HUES64 (cell line): Measurements from ENCODE around the gene TMCO4. TPM values are rescaled to one million over a fixed set of nuclear protein-coding genes. Genes with fewer than 3 reads are reported as not detected.
"Not testable (repeated sequence)": the region's sequence is repeated elsewhere in the genome, so short reads cannot be mapped to it uniquely, and the experiment has no call there.

ENCODE experiments used
- H3K27ac ChIP-seq: 2 replicates; pipeline ENCODE4 v1.7.0; 2013; ENCODE audit warnings: low read depth, low read length, inconsistent platforms
- H3K27me3 ChIP-seq: 2 replicates; pipeline ENCODE4 v1.6.1; 2013; ENCODE audit warnings: mild to moderate bottlenecking, low read length; ENCODE audit not compliant: insufficient read depth
- H3K36me3 ChIP-seq: 2 replicates; pipeline ENCODE4 v1.6.1; 2013; ENCODE audit warnings: mild to moderate bottlenecking, low read length; ENCODE audit not compliant: insufficient read depth
- H3K4me1 ChIP-seq: 2 replicates; pipeline ENCODE4 v1.6.1; 2013; ENCODE audit warnings: mild to moderate bottlenecking, low read length, moderate library complexity; ENCODE audit not compliant: insufficient read depth
- H3K4me3 ChIP-seq: 2 replicates; pipeline ENCODE4 v1.5.1; 2013; ENCODE audit warnings: mild to moderate bottlenecking, low read length, moderate library complexity
- H3K9ac ChIP-seq: 2 replicates; pipeline ENCODE4 v1.6.1; 2013; ENCODE audit warnings: mild to moderate bottlenecking, low read depth, low read length
- H3K9me3 ChIP-seq: 2 replicates; pipeline ENCODE4 v1.6.1; 2013; ENCODE audit warnings: low read depth, low read length; ENCODE audit not compliant: insufficient read depth
- WGBS: fragments of 150-250, 120-280 bp; methylation state at CpG from one replicate; pipeline ENCODE4 v1.1.7; 2013; ENCODE audit warnings: missing lambda C conversion rate; 5-methylcytosine and 5-hydroxymethylcytosine counted together
- polyA plus RNA-seq, 2 experiments: library from polyadenylated mRNA; stranded (reverse); fragments of 50-300 nt; gene quantifications; one replicate each; pipeline ENCODE4 v1.2.3, GENCODE V29; 2013

TMCO4 gene
- 2.0 TPM for polyA plus RNA-seq (2013, experiment 1 of 2)
- 1.3 TPM for polyA plus RNA-seq (2013, experiment 2 of 2)

- 8% methylated on average over 70 of the region's 70 CpGs for WGBS
- Histone ChIP-seq H3K9me3 (no peaks in the 10 kb centered on the region), H3K4me3 (peak within 1 kb of the TSS; percentile 52), H3K9ac (peak within 1 kb of the TSS; percentile 14), H3K27me3 (peaks cover 46% of the 10 kb centered on the region), H3K4me1 (peaks cover 4% of the 10 kb centered on the region; the same call in 1 of the 2 replicates), H3K36me3 (no peaks in the 10 kb centered on the region), H3K27ac (no peak within 1 kb of the TSS)
Measured at GRCh38 chr1:19799230-19800075, at the start of gene TMCO4. Gene TMCO4, minus strand, starts transcription at chr1:19799916. Its CDS starts 19,158 bp downstream, at chr1:19780758.

- H3K27me3 ChIP-seq, H3K4me3 ChIP-seq, H3K9ac ChIP-seq, H3K27ac ChIP-seq, H3K36me3 ChIP-seq, H3K9me3 ChIP-seq: not testable (repeated sequence)
- H3K4me1 ChIP-seq = peaks cover 11% of the 10 kb centered on the region; the same call in 1 of the 2 replicates
- 87% methylated on average over 3 of the region's 3 CpGs for WGBS
Measured at GRCh38 chr1:19849307-19849706, 49.6 kb upstream of the TMCO4 start.

- not testable (repeated sequence) for H3K27me3 ChIP-seq, H3K4me3 ChIP-seq, H3K36me3 ChIP-seq, H3K9me3 ChIP-seq, H3K27ac ChIP-seq, H3K9ac ChIP-seq
- peaks cover 11% of the 10 kb centered on the region; the same call in 1 of the 2 replicates for H3K4me1 ChIP-seq
- 86% methylated on average over 9 of the region's 9 CpGs for WGBS
Measured at GRCh38 chr1:19847334-19847733, 47.6 kb upstream of the TMCO4 start.

- H3K9ac ChIP-seq = no peak overlapping the region
- no peaks in the 10 kb centered on the region for H3K36me3 ChIP-seq
- peaks cover 11% of the 10 kb centered on the region; the same call in 1 of the 2 replicates for H3K4me1 ChIP-seq
- H3K4me3 ChIP-seq = no peak overlapping the region
- WGBS = 96% methylated on average over 3 of the region's 3 CpGs
- H3K9me3 ChIP-seq = no peaks in the 10 kb centered on the region
- H3K27me3 ChIP-seq = no peaks in the 10 kb centered on the region
- H3K27ac ChIP-seq = no peak overlapping the region
Measured at GRCh38 chr1:19846338-19846737, 46.6 kb upstream of the TMCO4 start.

GRCh38 chr1:19845555-19845954 is 45.8 kb upstream of the TMCO4 start:
- Histone ChIP-seq H3K4me1 (peaks cover 10% of the 10 kb centered on the region; the same call in 1 of the 2 replicates), H3K27me3 (no peaks in the 10 kb centered on the region), H3K4me3 (no peak overlapping the region), H3K27ac (no peak overlapping the region), H3K36me3 (no peaks in the 10 kb centered on the region), H3K9ac (no peak overlapping the region), H3K9me3 (no peaks in the 10 kb centered on the region)
- WGBS = over 99% methylated on average over 6 of the region's 8 CpGs

- H3K27ac ChIP-seq = no peak overlapping the region
- H3K9ac ChIP-seq = no peak overlapping the region
- H3K27me3 ChIP-seq = no peaks in the 10 kb centered on the region
- H3K36me3 ChIP-seq = no peaks in the 10 kb centered on the region
- WGBS = 73% methylated on average over 10 of the region's 11 CpGs
- no peak overlapping the region for H3K4me3 ChIP-seq
- 0 out of 2 replicates have a peak, but pooled peaks cover 3% of the 10 kb centered on the region for H3K4me1 ChIP-seq
- H3K9me3 ChIP-seq = no peaks in the 10 kb centered on the region
Measured at GRCh38 chr1:19844731-19845495, 45.2 kb upstream of the TMCO4 start.

GRCh38 chr1:19840228-19840627 is 40.5 kb upstream of the TMCO4 start:
- Histone ChIP-seq H3K27ac (no peak overlapping the region), H3K27me3 (no peaks in the 10 kb centered on the region), H3K9ac (no peak overlapping the region), H3K9me3 (no peaks in the 10 kb centered on the region), H3K4me1 (0 out of 2 replicates have a peak, but pooled peaks cover 1% of the 10 kb centered on the region), H3K36me3 (no peaks in the 10 kb centered on the region), H3K4me3 (no peak overlapping the region)

GRCh38 chr1:19837866-19838265 is 38.1 kb upstream of the TMCO4 start:
- WGBS = 95% methylated on average over 2 of the region's 2 CpGs
- Histone ChIP-seq H3K9ac (no peak overlapping the region), H3K9me3 (no peaks in the 10 kb centered on the region), H3K36me3 (no peaks in the 10 kb centered on the region), H3K4me3 (no peak overlapping the region), H3K4me1 (no peaks in the 10 kb centered on the region), H3K27me3 (no peaks in the 10 kb centered on the region), H3K27ac (no peak overlapping the region)

- Histone ChIP-seq H3K4me3 (no peak overlapping the region), H3K27me3 (no peaks in the 10 kb centered on the region), H3K9me3 (0 out of 2 replicates have a peak, but pooled peaks cover 3% of the 10 kb centered on the region), H3K27ac (no peak overlapping the region), H3K36me3 (no peaks in the 10 kb centered on the region), H3K4me1 (no peaks in the 10 kb centered on the region), H3K9ac (no peak overlapping the region)
- 95% methylated on average over 4 of the region's 4 CpGs for WGBS
Measured at GRCh38 chr1:19835578-19835977, 35.9 kb upstream of the TMCO4 start.

- Histone ChIP-seq H3K27me3 (no peaks in the 10 kb centered on the region), H3K9ac (no peak overlapping the region), H3K4me1 (no peaks in the 10 kb centered on the region), H3K9me3 (0 out of 2 replicates have a peak, but pooled peaks cover 3% of the 10 kb centered on the region), H3K36me3 (no peaks in the 10 kb centered on the region), H3K27ac (no peak overlapping the region), H3K4me3 (no peak overlapping the region)
- WGBS = 92% methylated on average over 3 of the region's 3 CpGs
Measured at GRCh38 chr1:19831441-19831840, 31.7 kb upstream of the TMCO4 start.

- 94% methylated on average over 3 of the region's 3 CpGs for WGBS
Measured at GRCh38 chr1:19828546-19828945, 28.8 kb upstream of the TMCO4 start.

More at GRCh38 chr1:19828546-19828945, 28.8 kb upstream of the TMCO4 start:
- no peak overlapping the region for H3K27ac ChIP-seq
- no peak overlapping the region for H3K4me3 ChIP-seq
- H3K9ac ChIP-seq = no peak overlapping the region
- no peaks in the 10 kb centered on the region for H3K27me3 ChIP-seq
- H3K4me1 ChIP-seq = no peaks in the 10 kb centered on the region
- H3K36me3 ChIP-seq = no peaks in the 10 kb centered on the region
- 0 out of 2 replicates have a peak, but pooled peaks cover 3% of the 10 kb centered on the region for H3K9me3 ChIP-seq
